Activated CD8-positive, alpha-beta memory T cell treated with anti-CD3 and anti-CD28 coated beads for 24 hours (primary cell): Measurements from ENCODE around the gene PHLDB2.
A peak's percentile ranks its signal among the peaks of the same experiment; 100 is the strongest.
"Not testable (repeated sequence)": the region's sequence is repeated elsewhere in the genome, so short reads cannot be mapped to it uniquely, and the experiment has no call there.

Experiments
- DNase-seq: peaks from one replicate; pipeline ENCODE4 v3.0.0-alpha.2; 2020

PHLDB2 gene

GRCh38 chr3:111859061-111859973 is at the start of gene PHLDB2:
Gene PHLDB2 (plus strand): TSS chr3:111859265. CDS start chr3:111884078, 24,813 bp downstream.
- DNase-seq: peak; percentile 82

GRCh38 chr3:111810909-111811308 is 48.2 kb upstream of the PHLDB2 start:
- no peak for DNase-seq

- no peak for DNase-seq
Measured at GRCh38 chr3:111811811-111812210, 47.3 kb upstream of the PHLDB2 start.

GRCh38 chr3:111812701-111813100 is 46.4 kb upstream of the PHLDB2 start:
- no peak for DNase-seq

GRCh38 chr3:111813441-111813840 is 45.6 kb upstream of the PHLDB2 start:
- DNase-seq: no peak

GRCh38 chr3:111813979-111814378 is 45.1 kb upstream of the PHLDB2 start:
- DNase-seq: no peak

GRCh38 chr3:111816771-111817170 is 42.3 kb upstream of the PHLDB2 start:
- DNase-seq: not testable (repeated sequence)

- no peak for DNase-seq
Measured at GRCh38 chr3:111819927-111820326, 39.1 kb upstream of the PHLDB2 start.

GRCh38 chr3:111820651-111821050 is 38.4 kb upstream of the PHLDB2 start:
- DNase-seq: no peak

GRCh38 chr3:111821891-111822290 is 37.2 kb upstream of the PHLDB2 start:
- no peak for DNase-seq

GRCh38 chr3:111822804-111823203 is 36.3 kb upstream of the PHLDB2 start:
- DNase-seq: no peak

- DNase-seq: no peak
Measured at GRCh38 chr3:111823341-111823855, 35.7 kb upstream of the PHLDB2 start.

GRCh38 chr3:111824351-111824750 is 34.7 kb upstream of the PHLDB2 start:
- no peak for DNase-seq

- no peak for DNase-seq
Measured at GRCh38 chr3:111827871-111828270, 31.2 kb upstream of the PHLDB2 start.

GRCh38 chr3:111828530-111828929 is 30.5 kb upstream of the PHLDB2 start:
- DNase-seq: no peak

- no peak for DNase-seq
Measured at GRCh38 chr3:111829023-111829422, 30.0 kb upstream of the PHLDB2 start.

GRCh38 chr3:111831840-111832239 is 27.2 kb upstream of the PHLDB2 start:
- no peak for DNase-seq

GRCh38 chr3:111837112-111837511 is 22.0 kb upstream of the PHLDB2 start:
- DNase-seq: no peak

GRCh38 chr3:111838133-111838532 is 20.9 kb upstream of the PHLDB2 start:
- DNase-seq: no peak

GRCh38 chr3:111846039-111846438 is 13.0 kb upstream of the PHLDB2 start:
- DNase-seq: no peak

- no peak for DNase-seq
Measured at GRCh38 chr3:111846717-111847116, 12.3 kb upstream of the PHLDB2 start.

GRCh38 chr3:111848283-111848682 is 10.8 kb upstream of the PHLDB2 start:
- DNase-seq: no peak

GRCh38 chr3:111848778-111849177 is 10.3 kb upstream of the PHLDB2 start:
- no peak for DNase-seq

GRCh38 chr3:111850537-111850936 is 8.5 kb upstream of the PHLDB2 start:
- no peak for DNase-seq
